CD4-positive, CD25-positive, alpha-beta regulatory T cell (primary cell): Measurements from ENCODE around the gene TRAF6. TPM values are rescaled to one million over a fixed set of nuclear protein-coding genes. Genes with fewer than 3 reads are reported as not detected.

ENCODE experiments used
- ATAC-seq, 2 donors: fragments of 150-1000 bp; cut with Tn5 transposase; one replicate each; pipeline ENCODE4 v1.10.0; 2021; ENCODE audit warnings: low read depth in 2 of 2, moderate number of reproducible peaks in 2 of 2, moderate library complexity in 1 of 2
- DNase-seq, 3 donors: peaks; one replicate each; pipeline versions ENCODE4 v3.0.0 to v3.0.0-alpha.2; 2012 to 2022; ENCODE audit warnings: mixed read lengths in 1 of 3
- H3K27ac ChIP-seq: one replicate; pipeline ENCODE4 v1.7.0; 2013; ENCODE audit warnings: mild to moderate bottlenecking, low read length; ENCODE audit not compliant: insufficient read depth, poor library complexity, severe bottlenecking
- H3K27me3 ChIP-seq: one replicate; pipeline ENCODE4 v1.7.0; 2013; ENCODE audit warnings: low read length; ENCODE audit not compliant: control insufficient read depth, insufficient read depth
- H3K36me3 ChIP-seq: one replicate; pipeline ENCODE4 v1.7.0; 2013; ENCODE audit warnings: mild to moderate bottlenecking, low read length, moderate library complexity; ENCODE audit not compliant: control insufficient read depth, insufficient read depth
- H3K4me1 ChIP-seq: 2 replicates; pipeline ENCODE4 v1.7.0; 2013; ENCODE audit warnings: mild to moderate bottlenecking, low read length; ENCODE audit not compliant: insufficient read depth, control insufficient read depth, poor library complexity, severe bottlenecking
- H3K4me3 ChIP-seq: one replicate; pipeline ENCODE4 v1.7.0; 2013; ENCODE audit warnings: low read depth, mild to moderate bottlenecking, low read length, moderate library complexity
- H3K9me3 ChIP-seq, 2 experiments: 1 replicate in 1 of 2; 2 replicates in 1 of 2; pipeline ENCODE4 v1.7.0; 2013; ENCODE audit warnings: low read length in 2 of 2, mild to moderate bottlenecking in 1 of 2, moderate library complexity in 1 of 2; ENCODE audit not compliant: control insufficient read depth in 2 of 2
- H3K27ac Mint-ChIP-seq, 3 donors: one replicate each; pipeline ENCODE4 v1.8.0; 2020 to 2022; ENCODE audit warnings: mild to moderate bottlenecking in 3 of 3, mixed read lengths in 3 of 3, moderate library complexity in 2 of 3
- H3K27me3 Mint-ChIP-seq: one replicate; pipeline ENCODE4 v1.8.0; 2022; ENCODE audit warnings: mild to moderate bottlenecking, mixed read lengths
- H3K36me3 Mint-ChIP-seq: one replicate; pipeline ENCODE4 v1.8.0; 2020; ENCODE audit warnings: mixed read lengths
- H3K4me1 Mint-ChIP-seq, 4 donors: one replicate each; pipeline ENCODE4 v1.8.0; 2020 to 2022; ENCODE audit warnings: mixed read lengths in 4 of 4, mild to moderate bottlenecking in 1 of 4
- H3K4me3 Mint-ChIP-seq, 4 donors: one replicate each; pipeline ENCODE4 v1.8.0; 2020 to 2022; ENCODE audit warnings: mild to moderate bottlenecking in 4 of 4, mixed read lengths in 4 of 4, moderate library complexity in 3 of 4
- H3K9me3 Mint-ChIP-seq, 7 donors: one replicate each; pipeline ENCODE4 v1.8.0; 2020 to 2022; ENCODE audit warnings: mixed read lengths in 7 of 7, mild to moderate bottlenecking in 3 of 7, moderate library complexity in 2 of 7
- polyA plus RNA-seq, 4 donors: library from polyadenylated mRNA; unstranded; fragments of 300-500 nt; fragmentation: Illumina TruSeq; gene quantifications; one replicate each; pipeline ENCODE4 v1.2.3, GENCODE V29; 2021
- total RNA-seq: library from RNA; stranded (reverse); gene quantifications from one replicate; pipeline ENCODE4 v1.2.3, GENCODE V29; 2022

Gene TRAF6
- total and polyA plus RNA-seq, 5 donors from 2014 or later: 6.3 to 29.7 (median 10.6) TPM

DNA sequence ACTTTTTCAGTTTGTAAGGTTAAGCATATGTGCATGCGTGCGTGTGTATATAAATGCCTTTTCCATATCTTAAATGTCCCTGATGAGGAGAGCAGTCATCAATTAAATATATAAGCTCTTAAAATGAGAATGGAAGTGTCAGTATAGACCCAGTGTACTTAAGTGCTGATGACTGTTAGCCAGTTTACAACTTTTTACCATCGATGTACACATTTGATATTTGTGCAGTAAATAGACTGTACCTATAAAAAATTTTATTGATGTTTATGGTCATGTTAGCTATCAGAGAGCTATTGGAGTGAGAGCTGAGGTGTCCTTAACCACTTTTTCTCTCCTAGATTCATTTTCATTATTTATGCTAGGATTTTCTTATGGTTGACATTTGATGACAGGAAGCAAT lies 45.4 kb downstream of the TRAF6 start:
- Mint-ChIP-seq H3K4me3 (no peak overlapping the region), H3K27me3 (peaks cover 5% of the 10 kb centered on the region), H3K36me3 (no peaks in the 10 kb centered on the region), H3K9me3 (no peaks in the 10 kb centered on the region), H3K4me1 (no peaks in the 10 kb centered on the region), H3K27ac (no peak overlapping the region)
- DNase-seq: no peak
- no peak for ATAC-seq
- no peaks in the 10 kb centered on the region for H3K4me1 ChIP-seq
- no peaks in the 10 kb centered on the region for H3K9me3 ChIP-seq
- no peaks in the 10 kb centered on the region for H3K36me3 ChIP-seq
- H3K4me3 ChIP-seq: no peak overlapping the region
- H3K27ac ChIP-seq: no peak overlapping the region
- no peaks in the 10 kb centered on the region for H3K27me3 ChIP-seq

DNA sequence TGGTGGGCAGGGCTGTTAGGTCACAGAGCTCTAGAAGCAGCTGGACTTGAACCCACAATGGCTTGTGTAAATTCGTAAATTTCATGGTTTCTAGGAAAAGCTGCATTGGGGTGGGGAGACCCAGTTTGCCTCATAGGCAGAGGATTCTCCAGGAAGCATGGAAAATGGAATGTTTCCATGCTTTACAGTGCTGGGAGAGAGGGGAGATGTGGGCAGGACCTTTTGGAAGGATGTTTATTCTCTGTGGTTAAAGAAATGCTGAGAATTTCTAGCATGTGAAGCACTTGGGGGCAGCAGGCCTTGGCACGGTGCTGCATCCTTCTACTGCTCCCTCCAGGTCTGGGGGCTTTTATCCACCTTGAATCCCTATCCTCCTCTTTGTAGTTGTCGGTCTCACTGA lies 46.3 kb downstream of the TRAF6 start:
- H3K27ac Mint-ChIP-seq: no peak overlapping the region
- Histone ChIP-seq H3K9me3 (no peaks in the 10 kb centered on the region), H3K36me3 (no peaks in the 10 kb centered on the region), H3K27ac (no peak overlapping the region), H3K27me3 (no peaks in the 10 kb centered on the region), H3K4me3 (no peak overlapping the region), H3K4me1 (no peaks in the 10 kb centered on the region)
- H3K36me3 Mint-ChIP-seq: no peaks in the 10 kb centered on the region
- no peaks in the 10 kb centered on the region for H3K9me3 Mint-ChIP-seq
- no peaks in the 10 kb centered on the region for H3K4me1 Mint-ChIP-seq
- ATAC-seq (no peak), DNase-seq (no peak)
- H3K27me3 Mint-ChIP-seq: peaks cover 5% of the 10 kb centered on the region
- H3K4me3 Mint-ChIP-seq: no peak overlapping the region

DNA sequence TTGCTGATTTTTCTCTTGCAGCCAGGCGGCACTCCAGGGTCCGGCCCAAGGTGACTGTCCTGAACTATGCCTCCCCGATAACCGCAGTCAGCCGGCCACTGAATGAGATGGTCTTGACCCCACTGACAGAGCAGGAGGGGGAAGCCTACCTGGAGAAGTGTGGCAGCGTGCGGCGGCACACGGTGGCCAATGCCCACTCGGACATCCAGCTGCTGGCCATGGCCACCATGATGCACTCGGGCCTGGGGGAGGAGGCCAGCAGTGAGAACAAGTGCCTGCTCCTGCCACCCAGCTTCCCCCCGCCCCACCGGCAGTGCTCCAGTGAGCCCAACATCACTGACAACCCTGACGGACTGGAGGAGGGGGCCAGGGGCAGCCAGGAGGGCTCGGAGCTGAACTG lies 47.8 kb downstream of the TRAF6 start:
- H3K27ac ChIP-seq: no peak overlapping the region
- H3K4me3 Mint-ChIP-seq: no peak overlapping the region
- H3K27ac Mint-ChIP-seq: no peak overlapping the region
- H3K4me3 ChIP-seq: no peak overlapping the region
- H3K4me1 ChIP-seq: no peaks in the 10 kb centered on the region
- no peaks in the 10 kb centered on the region for H3K4me1 Mint-ChIP-seq
- H3K9me3 Mint-ChIP-seq: no peaks in the 10 kb centered on the region
- no peaks in the 10 kb centered on the region for H3K27me3 ChIP-seq
- no peak for DNase-seq
- no peaks in the 10 kb centered on the region for H3K9me3 ChIP-seq
- no peak for ATAC-seq
- H3K27me3 Mint-ChIP-seq: peaks cover 5% of the 10 kb centered on the region
- H3K36me3 Mint-ChIP-seq: no peaks in the 10 kb centered on the region
- H3K36me3 ChIP-seq: no peaks in the 10 kb centered on the region

DNA sequence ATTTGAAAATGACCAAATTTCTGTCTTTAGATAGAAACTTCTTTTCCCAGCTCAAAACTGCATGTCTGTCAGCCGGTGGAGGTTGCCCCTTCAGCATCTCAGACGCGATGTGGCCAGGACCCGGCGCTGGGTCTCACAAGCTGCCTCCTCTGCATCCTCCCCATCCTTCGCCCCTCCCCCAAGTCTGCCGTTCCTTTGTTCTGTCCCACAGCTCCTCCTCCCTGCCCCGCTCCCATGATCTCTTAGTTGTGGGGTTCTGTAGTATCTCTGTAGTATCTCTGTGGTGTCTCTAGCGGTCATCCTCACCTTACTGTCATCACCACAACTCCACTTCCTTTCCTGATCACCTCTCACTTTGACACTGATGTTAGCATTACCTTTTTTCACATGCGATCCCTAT lies 49.9 kb downstream of the TRAF6 start:
- Histone ChIP-seq H3K4me3 (no peak overlapping the region), H3K36me3 (no peaks in the 10 kb centered on the region), H3K27ac (no peak overlapping the region), H3K9me3 (no peaks in the 10 kb centered on the region), H3K4me1 (no peaks in the 10 kb centered on the region), H3K27me3 (no peaks in the 10 kb centered on the region)
- H3K9me3 Mint-ChIP-seq: no peaks in the 10 kb centered on the region
- H3K27ac Mint-ChIP-seq: no peak overlapping the region
- no peaks in the 10 kb centered on the region for H3K36me3 Mint-ChIP-seq
- DNase-seq (no peak), ATAC-seq (no peak)
- H3K27me3 Mint-ChIP-seq: peaks cover under 1% of the 10 kb centered on the region
- H3K4me3 Mint-ChIP-seq: no peak overlapping the region
- H3K4me1 Mint-ChIP-seq: no peaks in the 10 kb centered on the region

DNA sequence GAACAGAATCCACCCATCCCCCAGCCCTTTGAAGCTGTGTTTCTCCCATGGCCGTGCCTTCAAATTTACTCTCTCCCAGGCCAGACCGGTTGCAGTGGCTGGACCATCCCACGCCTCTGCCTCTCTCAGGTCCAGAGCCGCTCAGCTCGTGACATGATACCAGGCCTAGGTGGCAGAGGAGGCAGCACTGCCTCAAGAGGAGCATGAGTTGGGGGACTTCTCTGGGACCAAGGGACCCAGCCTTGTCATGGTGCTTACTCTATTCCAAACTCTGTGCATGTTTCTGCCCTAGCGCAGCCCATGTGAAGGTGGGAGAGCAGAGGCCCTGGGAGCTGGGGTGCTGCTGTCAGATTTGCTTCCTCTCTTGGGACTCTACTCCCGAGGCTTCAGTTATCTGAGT lies 51.0 kb downstream of the TRAF6 start:
- no peak overlapping the region for H3K4me3 Mint-ChIP-seq
- ATAC-seq: no peak
- H3K9me3 Mint-ChIP-seq: no peaks in the 10 kb centered on the region
- no peaks in the 10 kb centered on the region for H3K27me3 Mint-ChIP-seq
- Histone ChIP-seq H3K27ac (no peak overlapping the region), H3K4me3 (no peak overlapping the region), H3K9me3 (no peaks in the 10 kb centered on the region), H3K4me1 (no peaks in the 10 kb centered on the region), H3K36me3 (no peaks in the 10 kb centered on the region), H3K27me3 (no peaks in the 10 kb centered on the region)
- no peaks in the 10 kb centered on the region for H3K4me1 Mint-ChIP-seq
- no peak overlapping the region for H3K27ac Mint-ChIP-seq
- no peak for DNase-seq
- no peaks in the 10 kb centered on the region for H3K36me3 Mint-ChIP-seq

DNA sequence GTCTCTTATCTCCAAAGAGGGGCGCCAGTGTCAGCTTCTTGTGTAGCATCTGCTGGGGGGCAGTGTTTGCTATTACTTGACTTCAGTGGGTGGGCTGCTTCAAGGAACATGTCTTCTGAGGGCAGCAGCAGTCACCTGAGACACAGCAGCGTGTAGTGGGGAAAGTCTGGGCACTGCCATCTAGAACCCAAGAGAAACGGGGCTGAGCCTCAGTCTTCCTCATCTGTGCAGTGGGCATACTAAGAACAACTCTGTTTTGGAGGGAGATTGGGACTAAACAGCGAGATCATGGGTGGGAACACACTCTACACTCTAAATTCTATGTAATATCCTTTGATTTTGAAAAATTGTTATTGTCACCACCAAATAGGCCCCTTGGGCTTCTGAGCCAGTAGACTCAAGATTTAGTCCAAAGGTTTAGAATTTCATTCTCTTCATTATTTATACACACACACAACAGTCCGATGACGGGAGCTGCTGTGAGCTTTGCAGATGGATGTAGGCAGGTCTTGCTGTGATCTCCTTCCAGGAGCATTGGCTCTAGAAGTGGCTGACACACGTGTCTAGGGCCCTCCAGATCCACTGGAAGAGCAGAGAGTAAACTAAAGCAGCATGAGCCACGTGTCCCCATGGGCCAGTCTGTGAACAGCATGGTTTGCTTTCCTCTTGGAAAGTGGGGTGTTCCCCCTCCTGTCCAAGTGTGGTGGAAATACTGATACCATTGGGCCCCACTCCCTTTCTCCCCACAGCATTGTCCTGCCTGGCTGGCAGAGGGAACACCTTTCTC lies 51.8 kb downstream of the TRAF6 start:
- no peaks in the 10 kb centered on the region for H3K4me1 ChIP-seq
- Mint-ChIP-seq H3K4me1 (peaks cover 0 to 5% (median 0%) of the 10 kb centered on the region in 4 donors), H3K27ac (no peak overlapping the region), H3K9me3 (no peaks in the 10 kb centered on the region), H3K27me3 (no peaks in the 10 kb centered on the region), H3K4me3 (no peak overlapping the region), H3K36me3 (no peaks in the 10 kb centered on the region)
- no peak overlapping the region for H3K27ac ChIP-seq
- H3K9me3 ChIP-seq: no peaks in the 10 kb centered on the region
- no peaks in the 10 kb centered on the region for H3K27me3 ChIP-seq
- no peak overlapping the region for H3K4me3 ChIP-seq
- H3K36me3 ChIP-seq: no peaks in the 10 kb centered on the region
- no peak for DNase-seq
- ATAC-seq: no peak

DNA sequence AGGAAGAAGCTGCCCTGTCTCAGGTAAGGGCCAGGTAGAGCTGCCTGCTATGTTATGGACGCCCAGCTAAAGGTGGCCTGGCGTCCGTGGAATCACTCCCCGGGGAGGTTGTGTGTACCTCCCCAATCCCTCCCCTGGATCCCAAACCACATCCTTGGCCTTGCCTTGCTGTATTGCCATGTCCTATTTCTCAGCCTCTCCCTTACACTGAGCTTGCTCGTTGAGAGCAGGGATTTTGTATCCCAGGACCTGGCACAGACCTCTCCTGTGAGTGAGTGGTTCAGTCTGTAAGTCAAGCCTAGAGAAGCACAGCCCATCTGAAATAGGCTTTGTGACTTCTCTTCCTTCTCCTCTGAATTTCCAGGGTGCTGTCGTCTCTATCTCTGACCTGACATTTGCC lies 53.9 kb downstream of the TRAF6 start:
- H3K4me1 ChIP-seq: no peaks in the 10 kb centered on the region
- no peak overlapping the region for H3K27ac ChIP-seq
- no peaks in the 10 kb centered on the region for H3K27me3 Mint-ChIP-seq
- H3K36me3 ChIP-seq: no peaks in the 10 kb centered on the region
- no peaks in the 10 kb centered on the region for H3K9me3 ChIP-seq
- peaks cover 0 to 17% (median 6%) of the 10 kb centered on the region in 4 donors for H3K4me1 Mint-ChIP-seq
- no peak overlapping the region for H3K4me3 Mint-ChIP-seq
- no peaks in the 10 kb centered on the region for H3K27me3 ChIP-seq
- no peak overlapping the region for H3K4me3 ChIP-seq
- ATAC-seq: no peak
- no peaks in the 10 kb centered on the region for H3K9me3 Mint-ChIP-seq
- no peak for DNase-seq
- H3K36me3 Mint-ChIP-seq: no peaks in the 10 kb centered on the region
- no peak overlapping the region for H3K27ac Mint-ChIP-seq

DNA sequence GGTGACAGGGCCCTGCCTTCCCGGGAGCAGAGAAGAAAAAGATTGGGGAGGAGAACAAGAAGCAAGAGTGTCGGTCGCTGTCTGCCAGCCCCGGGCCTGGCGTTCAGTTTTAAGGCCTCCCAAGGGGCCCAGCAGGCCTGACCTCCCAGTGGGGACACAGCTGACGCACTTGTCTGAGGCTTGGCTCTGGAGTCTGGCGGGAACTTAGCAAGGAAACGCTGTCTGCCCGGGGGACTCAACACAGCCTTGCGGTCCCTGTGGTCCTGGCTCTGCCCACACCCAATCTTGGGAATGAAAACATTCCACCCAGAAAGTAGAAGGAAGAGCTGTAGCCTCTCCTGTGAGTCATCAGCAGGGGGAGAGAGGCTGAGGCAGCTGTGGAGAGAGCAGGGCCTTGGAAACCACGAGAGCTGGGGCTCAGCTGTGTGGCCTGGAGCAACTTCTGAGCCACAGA lies 54.4 kb downstream of the TRAF6 start:
- no peak overlapping the region for H3K4me3 Mint-ChIP-seq
- H3K27me3 Mint-ChIP-seq: no peaks in the 10 kb centered on the region
- H3K4me3 ChIP-seq: no peak overlapping the region
- no peaks in the 10 kb centered on the region for H3K27me3 ChIP-seq
- DNase-seq (no peak), ATAC-seq (no peak)
- peaks cover 0 to 20% (median 6%) of the 10 kb centered on the region in 4 donors for H3K4me1 Mint-ChIP-seq
- H3K4me1 ChIP-seq: no peaks in the 10 kb centered on the region
- H3K36me3 Mint-ChIP-seq: no peaks in the 10 kb centered on the region
- H3K36me3 ChIP-seq: no peaks in the 10 kb centered on the region
- no peak overlapping the region for H3K27ac Mint-ChIP-seq
- no peaks in the 10 kb centered on the region for H3K9me3 Mint-ChIP-seq
- no peak overlapping the region for H3K27ac ChIP-seq
- no peaks in the 10 kb centered on the region for H3K9me3 ChIP-seq
